HepG2 (cell line): ENCODE data around the gene LDHAL6B.

Experiments
- ARHGAP35 ChIP-seq: sonication (generic); formaldehyde crosslinking; IDR thresholded peaks from 2 replicates; pipeline ENCODE4 v1.9.0; 2022; ENCODE audit warnings: mild to moderate bottlenecking, inconsistent platforms, moderate library complexity, missing genetic modification reagents, borderline replicate concordance
- CSRNP1 ChIP-seq: sonication (generic); formaldehyde crosslinking; IDR thresholded peaks from 2 replicates; pipeline ENCODE4 v1.8.1; 2023; ENCODE audit warnings: mild to moderate bottlenecking, missing genetic modification reagents
- CTCF ChIP-seq: sonication (generic); formaldehyde crosslinking; IDR thresholded peaks from 2 replicates; pipeline ENCODE4 v1.5.0; 2020; ENCODE audit warnings: mild to moderate bottlenecking, missing genetic modification reagents, moderate library complexity
- FOXA1 ChIP-seq, 2 experiments: fragments of 450-650 bp in 1 of 2; sonication (generic) in 1 of 2; formaldehyde crosslinking in 1 of 2; IDR thresholded peaks; 2 replicates each; pipeline versions ENCODE4 v1.4.0 to v1.6.1; 2016 to 2020; ENCODE audit warnings: missing genetic modification reagents in 1 of 2
- JUND ChIP-seq: sonication (generic); formaldehyde crosslinking; IDR thresholded peaks from 2 replicates; pipeline ENCODE4 v1.8.0; 2022; ENCODE audit warnings: mild to moderate bottlenecking, missing genetic modification reagents
- RCOR2 ChIP-seq: IDR thresholded peaks from 2 replicates; pipeline ENCODE4 v1.6.1; 2016; ENCODE audit warnings: missing biosample characterization, missing genetic modification reagents
- REST ChIP-seq, 2 experiments: IDR thresholded peaks; 2 replicates each; pipeline ENCODE4 v1.6.1; 2011 to 2012; ENCODE audit warnings: low read length in 2 of 2, borderline replicate concordance in 1 of 2, low read depth in 1 of 2, mild to moderate bottlenecking in 1 of 2, moderate library complexity in 1 of 2

DNA sequence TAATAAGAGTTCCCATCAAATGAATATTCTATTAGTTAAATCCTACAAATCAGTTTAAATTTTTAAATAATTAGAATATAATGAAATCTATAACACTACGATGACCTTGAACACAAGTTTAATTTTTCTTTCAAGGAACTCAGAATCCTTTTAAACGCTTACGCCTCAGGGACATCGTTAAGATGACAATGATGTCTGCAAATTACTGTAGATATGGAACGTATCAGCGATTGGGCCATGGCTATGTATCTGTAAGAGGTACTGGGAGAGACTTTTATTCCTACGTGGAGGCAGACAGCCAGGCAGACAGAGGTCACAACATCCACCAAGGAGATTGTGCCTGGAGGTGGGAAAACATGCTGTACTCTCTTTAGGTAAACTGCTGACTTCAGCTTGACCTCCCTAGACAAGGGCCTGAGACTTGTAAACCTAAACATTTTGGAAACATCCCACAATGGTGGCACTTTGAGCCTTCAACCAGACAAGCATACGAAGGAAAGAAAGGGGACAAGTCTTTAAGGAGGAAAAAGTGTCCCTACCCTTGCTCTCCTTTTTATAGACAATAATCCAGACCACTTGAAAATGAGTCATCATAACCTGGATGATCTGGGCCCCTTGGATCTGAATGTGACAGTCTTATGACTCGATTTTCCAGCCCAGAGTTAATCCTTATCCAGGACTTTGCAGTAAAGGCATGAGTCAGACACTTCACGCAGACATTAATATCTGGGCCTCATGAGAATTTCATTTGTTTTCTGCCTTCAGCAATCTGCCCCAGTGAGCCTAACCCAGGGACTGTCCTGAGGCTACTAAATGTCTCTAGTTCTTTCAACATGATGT is 6.8 kb upstream of the LDHAL6B start:
- TF ChIP-seq RCOR2 (CRISPR knock-in tag) (no peak), CTCF (no peak), JUND (no peak), FOXA1 (IDR thresholded peaks at IDR 0.05) (no peak), FOXA1 (CRISPR knock-in tag; IDR thresholded peaks at IDR 0.05) (no peak), CSRNP1 (CRISPR knock-in tag) (no peak), ARHGAP35 (CRISPR knock-in tag) (no peak), REST (IDR thresholded peaks at IDR 0.05; ENCODE audit: borderline replicate concordance in 1 of 2, low read depth in 1 of 2, low read length in 2 of 2) (no peak)
